Renal pelvis (tissue), 12 donors: Measurements from ENCODE around the gene POLR1H. TPM values are rescaled to one million over a fixed set of nuclear protein-coding genes. Genes with fewer than 3 reads are reported as not detected.
A peak's percentile ranks its signal among the peaks of the same experiment; 100 is the strongest.
"Not testable (repeated sequence)": the region's sequence is repeated elsewhere in the genome, so short reads cannot be mapped to it uniquely, and the experiment has no call there.

Source experiments
- DNase-seq: peaks from one replicate; pipeline ENCODE4 v3.0.0-alpha.2; 2013
- long read RNA-seq, 16 experiments: transcript quantifications; one replicate each; lab custom pipeline, GENCODE V29; 2026
- polyA plus RNA-seq, 3 donors: library from polyadenylated mRNA; unstranded; fragments of 120-200 nt; gene quantifications; one replicate each; pipeline ENCODE4 v1.2.1, GENCODE V29; 2013; ENCODE audit not compliant: insufficient read length in 3 of 3

Gene POLR1H, protein sequence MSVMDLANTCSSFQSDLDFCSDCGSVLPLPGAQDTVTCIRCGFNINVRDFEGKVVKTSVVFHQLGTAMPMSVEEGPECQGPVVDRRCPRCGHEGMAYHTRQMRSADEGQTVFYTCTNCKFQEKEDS
- 10 to 100 TPM; 37.9 to 42.1 (median 39.1) TPM for polyA plus RNA-seq
- long read RNA-seq, donor 1, transcript ZNRD1-202 (5 exons, 743 nt): minor isoform, 11 of 33 reads
- long read RNA-seq, donor 1, transcript ZNRD1-201 (4 exons, 864 nt): major isoform, 20 of 33 reads
- long read RNA-seq, donor 1, partial matches to known transcripts: 0 of 33 reads
- long read RNA-seq, donor 1, other reads (novel, unspliced or antisense): 0 of 33 reads
- long read RNA-seq, donor 2, transcript ZNRD1-201 (4 exons, 864 nt): major isoform, 25 of 37 reads
- long read RNA-seq, donor 2, transcript ZNRD1-202 (5 exons, 743 nt): minor isoform, 9 of 37 reads
- long read RNA-seq, donor 2, partial matches to known transcripts: 0 of 37 reads
- long read RNA-seq, donor 2, other reads (novel, unspliced or antisense): 0 of 37 reads
- long read RNA-seq, donor 3, transcript ZNRD1-202 (5 exons, 743 nt): minor isoform, 12 of 36 reads
- long read RNA-seq, donor 3, transcript ZNRD1-201 (4 exons, 864 nt): major isoform, 22 of 36 reads
- long read RNA-seq, donor 3, partial matches to known transcripts: 0 of 36 reads
- long read RNA-seq, donor 3, other reads (novel, unspliced or antisense): 0 of 36 reads
- long read RNA-seq, donor 4, transcript ZNRD1-202 (5 exons, 743 nt): minor isoform, 13 of 37 reads
- long read RNA-seq, donor 4, transcript ZNRD1-201 (4 exons, 864 nt): major isoform, 18 of 37 reads
- long read RNA-seq, donor 4, partial matches to known transcripts: 0 of 37 reads
- long read RNA-seq, donor 4, other reads (novel, unspliced or antisense): 0 of 37 reads
- long read RNA-seq, donor 5, transcript ZNRD1-201 (4 exons, 864 nt): major isoform, 10 of 13 reads
- long read RNA-seq, donor 5, partial matches to known transcripts: 0 of 13 reads
- long read RNA-seq, donor 5, other reads (novel, unspliced or antisense): 0 of 13 reads
- long read RNA-seq, donor 6, transcript ZNRD1-206 (2 exons, 3,672 nt): minor isoform, 5 of 30 reads
- long read RNA-seq, donor 6, transcript ZNRD1-201 (4 exons, 864 nt): major isoform, 14 of 30 reads
- long read RNA-seq, donor 6, transcript ZNRD1-202 (5 exons, 743 nt): minor isoform, 8 of 30 reads
- long read RNA-seq, donor 6, partial matches to known transcripts: 0 of 30 reads
- long read RNA-seq, donor 6, other reads (novel, unspliced or antisense): 0 of 30 reads
- long read RNA-seq, donor 7, transcript ZNRD1-202 (5 exons, 743 nt): minor isoform, 7 of 31 reads
- long read RNA-seq, donor 7, transcript ZNRD1-201 (4 exons, 864 nt): major isoform, 22 of 31 reads
- long read RNA-seq, donor 7, partial matches to known transcripts: 0 of 31 reads
- long read RNA-seq, donor 7, other reads (novel, unspliced or antisense): 0 of 31 reads
- long read RNA-seq, donor 8, transcript ZNRD1-202 (5 exons, 743 nt): minor isoform, 7 of 21 reads
- long read RNA-seq, donor 8, transcript ZNRD1-201 (4 exons, 864 nt): major isoform, 10 of 21 reads
- long read RNA-seq, donor 8, partial matches to known transcripts: 0 of 21 reads
- long read RNA-seq, donor 8, other reads (novel, unspliced or antisense): 0 of 21 reads
- long read RNA-seq, donor 9, transcript ZNRD1-202 (5 exons, 743 nt): minor isoform, 18 of 53 reads
- long read RNA-seq, donor 9, transcript ZNRD1-201 (4 exons, 864 nt): major isoform, 27 of 53 reads
- long read RNA-seq, donor 9, partial matches to known transcripts: 5 of 53 reads
- long read RNA-seq, donor 9, other reads (novel, unspliced or antisense): 0 of 53 reads
- long read RNA-seq, donor 10, transcript ZNRD1-202 (5 exons, 743 nt): minor isoform, 11 of 33 reads
- long read RNA-seq, donor 10, transcript ZNRD1-201 (4 exons, 864 nt): major isoform, 19 of 33 reads
- long read RNA-seq, donor 10, partial matches to known transcripts: 0 of 33 reads
- long read RNA-seq, donor 10, other reads (novel, unspliced or antisense): 0 of 33 reads
- long read RNA-seq, donor 11, transcript ZNRD1-201 (4 exons, 864 nt): major isoform, 17 of 23 reads
- long read RNA-seq, donor 11, partial matches to known transcripts: 0 of 23 reads
- long read RNA-seq, donor 11, other reads (novel, unspliced or antisense): 0 of 23 reads
- long read RNA-seq, donor 12, transcript ZNRD1-206 (2 exons, 3,672 nt): minor isoform, 5 of 49 reads
- long read RNA-seq, donor 12, transcript ZNRD1-202 (5 exons, 743 nt): minor isoform, 17 of 49 reads
- long read RNA-seq, donor 12, transcript ZNRD1-201 (4 exons, 864 nt): major isoform, 25 of 49 reads
- long read RNA-seq, donor 12, partial matches to known transcripts: 0 of 49 reads
- long read RNA-seq, donor 12, other reads (novel, unspliced or antisense): 0 of 49 reads
- long read RNA-seq, donor 13, transcript ZNRD1-201 (4 exons, 864 nt): major isoform, 9 of 16 reads
- long read RNA-seq, donor 13, transcript ZNRD1-202 (5 exons, 743 nt): minor isoform, 6 of 16 reads
- long read RNA-seq, donor 13, partial matches to known transcripts: 0 of 16 reads
- long read RNA-seq, donor 13, other reads (novel, unspliced or antisense): 0 of 16 reads
- long read RNA-seq, donor 14, transcript ZNRD1-201 (4 exons, 864 nt): major isoform, 36 of 68 reads
- long read RNA-seq, donor 14, transcript ZNRD1-202 (5 exons, 743 nt): minor isoform, 21 of 68 reads
- long read RNA-seq, donor 14, partial matches to known transcripts: 7 of 68 reads
- long read RNA-seq, donor 14, other reads (novel, unspliced or antisense): 0 of 68 reads
- long read RNA-seq, donor 15, transcript ZNRD1-202 (5 exons, 743 nt): minor isoform, 11 of 37 reads
- long read RNA-seq, donor 15, transcript ZNRD1-201 (4 exons, 864 nt): major isoform, 23 of 37 reads
- long read RNA-seq, donor 15, partial matches to known transcripts: 0 of 37 reads
- long read RNA-seq, donor 15, other reads (novel, unspliced or antisense): 0 of 37 reads
- long read RNA-seq, donor 16, transcript ZNRD1-201 (4 exons, 864 nt): major isoform, 32 of 49 reads
- long read RNA-seq, donor 16, transcript ZNRD1-202 (5 exons, 743 nt): minor isoform, 11 of 49 reads
- long read RNA-seq, donor 16, partial matches to known transcripts: 0 of 49 reads
- long read RNA-seq, donor 16, other reads (novel, unspliced or antisense): 0 of 49 reads

GRCh38 chr6:30061092-30061857 lies at the start of gene POLR1H:
TSS of gene POLR1H (plus strand) at chr6:30061265. CDS start at chr6:30061525, 260 bp downstream.
- peak; percentile 98 for DNase-seq

- no peak for DNase-seq
Observed at GRCh38 chr6:30013291-30013922, 47.7 kb upstream of the POLR1H start.

GRCh38 chr6:30019819-30020218 lies 41.2 kb upstream of the POLR1H start:
- DNase-seq: no peak

- no peak for DNase-seq
Observed at GRCh38 chr6:30020626-30021025, 40.4 kb upstream of the POLR1H start.

- DNase-seq: no peak
Observed at GRCh38 chr6:30022189-30022588, 38.9 kb upstream of the POLR1H start.

DNA sequence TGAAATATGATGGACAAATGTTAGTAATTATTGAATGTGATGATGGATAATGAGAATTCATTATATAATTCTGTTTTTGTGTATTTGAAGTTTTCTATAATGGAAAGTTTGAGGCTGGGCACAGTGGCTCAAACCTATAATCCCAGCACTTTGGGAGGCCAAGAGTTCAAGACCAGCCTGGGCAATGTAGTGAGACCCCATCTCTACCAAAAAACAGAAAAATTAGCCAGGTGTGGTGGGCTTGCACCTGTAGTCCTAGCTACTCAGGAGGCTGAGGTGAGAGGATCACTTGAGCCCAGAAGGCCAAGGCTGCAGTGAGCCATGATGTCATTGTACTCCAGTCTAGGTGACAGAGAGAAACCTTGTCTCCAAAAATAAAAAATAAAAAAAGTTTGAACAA lies 38.4 kb upstream of the POLR1H start:
- DNase-seq: not testable (repeated sequence)

- DNase-seq: no peak
Observed at GRCh38 chr6:30025186-30025585, 35.9 kb upstream of the POLR1H start.

DNA sequence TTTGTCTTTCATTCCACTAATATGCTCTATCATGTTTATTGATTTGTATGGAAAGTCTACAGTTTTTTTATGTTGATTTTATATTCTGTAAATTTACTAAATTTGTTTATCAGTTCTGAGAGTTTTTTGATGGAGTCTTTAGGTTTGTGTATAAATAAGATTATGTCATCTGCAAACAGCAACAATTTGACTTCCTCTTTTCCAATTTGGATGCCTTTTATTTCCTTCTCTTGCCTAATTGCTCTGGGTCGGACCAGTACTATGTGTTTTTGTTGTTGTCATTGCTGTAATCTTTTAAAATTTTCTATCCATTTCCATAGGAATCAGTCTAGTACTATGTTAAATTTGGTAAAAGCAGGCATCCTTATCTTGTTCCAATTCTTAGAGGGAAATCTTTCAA lies 31.5 kb upstream of the POLR1H start:
- no peak for DNase-seq

GRCh38 chr6:30031381-30031780 lies 29.7 kb upstream of the POLR1H start:
- no peak for DNase-seq

GRCh38 chr6:30033440-30033839 lies 27.6 kb upstream of the POLR1H start:
- not testable (repeated sequence) for DNase-seq

DNA sequence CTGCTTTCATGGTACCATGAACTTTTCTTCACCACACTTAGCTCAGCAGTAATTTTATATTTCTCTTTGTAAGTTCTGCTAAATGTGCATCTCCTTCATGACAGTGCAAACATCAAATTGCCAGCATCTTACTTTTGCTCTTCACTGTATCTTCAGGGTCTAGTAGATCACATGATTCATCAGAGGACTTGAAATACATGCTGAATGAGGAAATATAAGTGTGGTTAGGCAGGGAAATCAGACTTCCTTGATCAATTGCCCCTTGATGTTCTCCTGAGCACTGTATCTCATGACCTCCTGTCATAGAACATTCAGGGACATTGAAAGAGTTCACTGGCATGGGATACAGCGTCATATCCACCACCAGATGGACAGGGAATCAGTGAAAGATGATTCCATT lies 25.3 kb upstream of the POLR1H start:
- no peak for DNase-seq

DNA sequence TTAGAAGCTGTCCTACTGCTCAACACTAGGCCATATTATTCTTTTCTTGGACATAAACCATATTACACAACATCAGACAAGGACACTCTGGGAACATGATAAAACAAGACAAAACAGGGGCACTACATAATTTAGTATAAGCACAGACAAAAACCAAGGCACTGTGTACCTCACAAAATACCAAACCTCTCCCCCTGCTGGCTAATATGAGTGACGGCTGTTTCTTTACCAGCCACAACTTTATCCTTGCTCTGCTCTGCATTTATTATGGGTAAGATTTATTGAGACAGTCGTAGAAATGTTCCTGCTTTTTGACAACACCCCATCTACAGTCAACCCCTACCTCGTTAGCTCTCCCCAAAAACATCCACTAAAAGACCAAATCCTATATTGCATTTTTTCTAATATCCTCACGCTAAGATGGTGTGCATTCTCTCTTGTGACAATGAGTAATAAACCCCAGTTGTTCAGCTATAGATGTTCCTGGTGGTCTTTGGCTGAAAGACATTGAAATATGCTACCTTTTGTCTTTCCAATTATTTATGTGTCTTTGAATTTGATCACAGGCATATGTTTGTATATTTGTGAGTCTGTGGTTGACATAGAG lies 23.8 kb upstream of the POLR1H start:
- no peak for DNase-seq

GRCh38 chr6:30041221-30041620 lies 19.8 kb upstream of the POLR1H start:
- no peak for DNase-seq

- DNase-seq: no peak
Observed at GRCh38 chr6:30041821-30042220, 19.2 kb upstream of the POLR1H start.

DNA sequence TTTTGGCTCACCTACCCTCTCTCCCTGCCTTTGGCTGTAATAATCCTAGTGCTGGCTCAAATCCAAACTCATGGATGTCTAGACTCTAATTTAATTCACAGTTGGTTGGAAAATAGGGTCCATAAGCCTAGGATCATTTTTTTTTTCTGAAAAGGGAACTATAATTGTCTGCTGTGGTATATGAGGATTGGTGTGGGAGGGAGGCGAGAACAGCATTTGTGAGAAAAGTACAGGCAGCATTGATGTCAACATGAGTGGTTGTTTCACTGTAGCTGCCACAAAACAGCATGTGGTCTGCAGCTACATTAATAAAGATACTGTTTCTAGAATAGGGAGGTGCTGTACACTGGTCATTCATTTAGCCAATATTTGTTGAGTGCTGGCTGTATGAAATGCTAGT lies 18.6 kb upstream of the POLR1H start:
- no peak for DNase-seq

GRCh38 chr6:30042914-30043313 lies 18.2 kb upstream of the POLR1H start:
- no peak for DNase-seq
